ENCODE data around the gene LDLRAP1.
"Not testable (repeated sequence)": the region's sequence is repeated elsewhere in the genome, so short reads cannot be mapped to it uniquely, and the experiment has no call there.

LDLRAP1 gene

DNA sequence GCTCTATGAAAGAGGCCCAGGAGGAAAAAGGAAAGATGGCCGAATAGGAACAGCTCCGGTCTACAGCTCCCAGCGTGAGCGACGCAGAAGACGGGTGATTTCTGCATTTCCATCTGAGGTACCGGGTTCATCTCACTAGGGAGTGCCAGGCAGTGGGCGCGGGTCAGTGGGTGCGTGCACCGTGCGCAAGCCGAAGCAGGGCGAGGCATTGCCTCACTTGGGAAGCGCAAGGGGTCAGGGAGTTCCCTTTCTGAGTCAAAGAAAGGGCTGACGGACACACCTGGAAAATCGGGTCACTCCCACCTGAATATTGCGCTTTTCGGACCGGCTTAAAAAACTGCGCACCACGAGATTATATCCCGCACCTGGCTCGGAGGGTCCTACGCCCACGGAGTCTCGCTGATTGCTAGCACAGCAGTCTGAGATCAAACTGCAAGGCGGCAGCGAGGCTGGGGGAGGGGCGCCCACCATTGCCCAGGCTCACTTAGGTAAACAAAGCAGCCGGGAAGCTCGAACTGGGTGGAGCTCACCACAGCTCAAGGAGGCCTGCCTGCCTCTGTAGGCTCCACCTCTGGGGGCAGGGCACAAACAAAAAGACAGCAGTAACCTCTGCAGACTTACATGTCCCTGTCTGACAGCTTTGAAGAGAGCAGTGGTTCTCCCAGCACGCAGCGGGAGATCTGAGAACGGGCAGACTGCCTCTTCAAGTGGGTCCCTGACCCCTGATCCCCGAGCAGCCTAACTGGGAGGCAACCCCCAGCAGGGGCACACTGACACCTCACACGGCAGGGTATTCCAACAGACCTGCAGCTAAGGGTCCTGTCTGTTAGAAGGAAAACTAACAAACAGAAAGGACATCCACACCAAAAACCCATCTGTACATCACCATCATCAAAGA is 36.6 kb upstream of the LDLRAP1 start:
- H3K27me3 ChIP-seq (ENCODE audit: control insufficient read depth in 1 of 2, insufficient read depth in 2 of 2, low read length in 2 of 2); H3K4me3 ChIP-seq (ENCODE audit: low read length in 2 of 2); H3K4me1 ChIP-seq (ENCODE audit: control insufficient read depth, insufficient read depth, low read length); H3K36me3 ChIP-seq (ENCODE audit: control insufficient read depth in 2 of 2, insufficient read depth in 2 of 2, low read length in 2 of 2); H3K9ac ChIP-seq (ENCODE audit: low read length in 2 of 2); H3K27ac ChIP-seq (ENCODE audit: low read length); H3K9me3 ChIP-seq (ENCODE audit: control insufficient read depth in 2 of 2, low read length in 2 of 2): not testable (repeated sequence)

- H3K9me3 ChIP-seq (ENCODE audit: control insufficient read depth in 2 of 2, low read length in 2 of 2), result no peaks in the 10 kb centered on the region
- H3K27me3 ChIP-seq (ENCODE audit: control insufficient read depth in 1 of 2, insufficient read depth in 2 of 2, low read length in 2 of 2), result peaks cover 0 to 2% of the 10 kb centered on the region in 2 donors
- H3K9ac ChIP-seq (ENCODE audit: low read length in 2 of 2), result no peak overlapping the region
- no peaks in the 10 kb centered on the region for H3K36me3 ChIP-seq (ENCODE audit: control insufficient read depth in 2 of 2, insufficient read depth in 2 of 2, low read length in 2 of 2)
- H3K4me1 ChIP-seq (ENCODE audit: control insufficient read depth, insufficient read depth, low read length), result no peaks in the 10 kb centered on the region
- no peak overlapping the region for H3K27ac ChIP-seq (ENCODE audit: low read length)
- H3K4me3 ChIP-seq (ENCODE audit: low read length in 2 of 2), result no peak overlapping the region
Observed at GRCh38 chr1:25513666-25514065, 29.7 kb upstream of the LDLRAP1 start.

- no peaks in the 10 kb centered on the region for H3K36me3 ChIP-seq (ENCODE audit: control insufficient read depth in 2 of 2, insufficient read depth in 2 of 2, low read length in 2 of 2)
- H3K9me3 ChIP-seq (ENCODE audit: control insufficient read depth in 2 of 2, low read length in 2 of 2), result no peaks in the 10 kb centered on the region
- H3K4me1 ChIP-seq (ENCODE audit: control insufficient read depth, insufficient read depth, low read length), result no peaks in the 10 kb centered on the region
- H3K9ac ChIP-seq (ENCODE audit: low read length in 2 of 2), result no peak overlapping the region
- no peak overlapping the region for H3K4me3 ChIP-seq (ENCODE audit: low read length in 2 of 2)
- peaks cover 0 to 2% of the 10 kb centered on the region in 2 donors for H3K27me3 ChIP-seq (ENCODE audit: control insufficient read depth in 1 of 2, insufficient read depth in 2 of 2, low read length in 2 of 2)
- H3K27ac ChIP-seq (ENCODE audit: low read length), result no peak overlapping the region
Observed at GRCh38 chr1:25515033-25515432, 28.4 kb upstream of the LDLRAP1 start.

DNA sequence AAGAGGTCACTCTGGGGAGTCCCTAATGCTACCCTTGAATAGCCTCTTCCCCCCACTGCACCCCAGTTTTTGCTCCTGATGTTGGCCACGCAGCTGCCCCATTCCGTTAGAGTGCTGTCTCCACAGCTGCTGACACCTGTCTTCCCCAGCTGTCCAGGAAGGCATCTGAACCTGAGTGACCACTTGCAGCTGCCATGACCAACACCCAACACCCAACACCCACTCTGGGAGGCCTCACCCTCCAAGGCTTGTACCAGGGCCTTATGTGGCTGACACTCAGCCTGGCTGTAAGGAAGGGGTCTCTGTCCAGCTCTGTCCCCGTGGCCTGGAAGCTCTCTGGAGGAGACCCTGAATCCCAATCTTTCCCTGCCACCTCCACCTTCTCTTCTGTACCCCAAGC is 26.7 kb upstream of the LDLRAP1 start:
- no peaks in the 10 kb centered on the region for H3K4me1 ChIP-seq (ENCODE audit: control insufficient read depth, insufficient read depth, low read length)
- no peaks in the 10 kb centered on the region for H3K9me3 ChIP-seq (ENCODE audit: control insufficient read depth in 2 of 2, low read length in 2 of 2)
- H3K27ac ChIP-seq (ENCODE audit: low read length), result no peak overlapping the region
- peaks cover 0 to 2% of the 10 kb centered on the region in 2 donors for H3K27me3 ChIP-seq (ENCODE audit: control insufficient read depth in 1 of 2, insufficient read depth in 2 of 2, low read length in 2 of 2)
- H3K4me3 ChIP-seq (ENCODE audit: low read length in 2 of 2), result no peak overlapping the region
- H3K36me3 ChIP-seq (ENCODE audit: control insufficient read depth in 2 of 2, insufficient read depth in 2 of 2, low read length in 2 of 2), result no peaks in the 10 kb centered on the region
- no peak overlapping the region for H3K9ac ChIP-seq (ENCODE audit: low read length in 2 of 2)

DNA sequence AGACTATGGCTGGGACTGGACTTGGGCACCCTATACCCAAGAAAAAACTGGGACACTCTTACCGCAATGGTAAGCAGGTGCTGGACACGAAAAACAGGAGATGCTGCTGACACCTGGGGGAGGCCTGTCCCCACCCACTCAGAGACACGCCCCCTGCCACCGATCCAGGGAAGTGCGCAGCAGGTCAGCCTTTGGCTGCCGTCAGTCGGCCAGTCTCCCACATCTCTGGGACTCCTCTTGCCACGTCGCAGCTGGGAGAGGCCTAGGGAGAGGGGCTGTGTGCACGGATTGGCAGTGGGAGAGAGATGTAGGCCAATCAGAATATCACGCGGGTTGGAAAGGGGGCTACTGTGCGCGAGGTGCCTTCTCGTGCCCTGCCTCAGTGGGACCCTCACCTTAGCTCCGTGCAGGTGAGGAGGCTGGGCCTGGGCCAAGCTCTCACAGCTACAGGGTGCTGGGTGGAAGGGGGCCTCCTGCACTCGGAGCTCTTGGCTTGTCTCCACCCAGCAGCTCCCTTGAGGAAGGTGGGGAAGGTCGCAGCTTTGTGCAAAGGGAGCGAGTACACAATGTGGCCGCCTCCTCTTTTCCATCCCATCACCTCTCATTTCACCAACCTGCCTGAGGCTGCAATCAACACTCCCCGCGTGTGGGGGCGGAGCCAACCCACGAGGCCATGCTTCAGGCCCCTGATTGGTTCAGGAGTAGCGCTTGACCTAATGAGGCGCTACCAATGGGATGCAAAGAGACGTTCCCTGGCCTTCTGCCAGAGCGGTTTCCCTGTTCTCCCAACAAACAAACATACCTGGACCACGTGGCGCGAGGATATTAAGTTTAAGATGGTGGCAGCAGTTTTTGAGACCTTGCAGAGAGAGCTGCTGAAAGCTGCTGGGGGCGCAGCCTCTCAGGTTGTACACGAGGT is 25.7 kb upstream of the LDLRAP1 start:
- no peaks in the 10 kb centered on the region for H3K9me3 ChIP-seq (ENCODE audit: control insufficient read depth in 2 of 2, low read length in 2 of 2)
- no peak overlapping the region for H3K9ac ChIP-seq (ENCODE audit: low read length in 2 of 2)
- H3K27me3 ChIP-seq (ENCODE audit: control insufficient read depth in 1 of 2, insufficient read depth in 2 of 2, low read length in 2 of 2), result peaks cover 0 to 2% of the 10 kb centered on the region in 2 donors
- H3K36me3 ChIP-seq (ENCODE audit: control insufficient read depth in 2 of 2, insufficient read depth in 2 of 2, low read length in 2 of 2), result no peaks in the 10 kb centered on the region
- no peaks in the 10 kb centered on the region for H3K4me1 ChIP-seq (ENCODE audit: control insufficient read depth, insufficient read depth, low read length)
- H3K4me3 ChIP-seq (ENCODE audit: low read length in 2 of 2), result no peak overlapping the region
- no peak overlapping the region for H3K27ac ChIP-seq (ENCODE audit: low read length)

DNA sequence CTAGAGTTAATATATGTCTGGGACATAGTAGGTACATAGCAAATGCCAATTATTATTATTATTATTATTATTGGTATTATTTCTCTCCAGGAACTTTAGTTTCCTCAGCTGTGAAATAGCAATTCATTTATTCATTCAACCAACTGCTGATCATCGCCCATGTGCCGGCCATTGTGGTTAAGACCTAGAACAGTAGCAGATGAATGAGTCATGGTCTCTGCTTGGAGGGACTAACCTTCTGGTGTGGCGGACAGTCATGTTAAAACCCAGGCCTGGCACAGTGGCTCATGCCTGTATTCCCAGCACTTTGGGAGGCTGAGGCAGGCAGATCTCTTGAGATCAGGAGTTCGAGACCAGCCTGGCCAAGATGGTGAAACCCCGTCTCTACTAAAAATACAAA is 23.8 kb upstream of the LDLRAP1 start:
- Histone ChIP-seq H3K4me3 (ENCODE audit: low read length in 2 of 2) (no peak overlapping the region), H3K27ac (ENCODE audit: low read length) (no peak overlapping the region), H3K4me1 (ENCODE audit: control insufficient read depth, insufficient read depth, low read length) (no peaks in the 10 kb centered on the region), H3K9me3 (ENCODE audit: control insufficient read depth in 2 of 2, low read length in 2 of 2) (peaks cover 0 to 2% of the 10 kb centered on the region in 2 donors), H3K36me3 (ENCODE audit: control insufficient read depth in 2 of 2, insufficient read depth in 2 of 2, low read length in 2 of 2) (no peaks in the 10 kb centered on the region), H3K27me3 (ENCODE audit: control insufficient read depth in 1 of 2, insufficient read depth in 2 of 2, low read length in 2 of 2) (peaks cover 0 to 4% of the 10 kb centered on the region in 2 donors), H3K9ac (ENCODE audit: low read length in 2 of 2) (no peak overlapping the region)

DNA sequence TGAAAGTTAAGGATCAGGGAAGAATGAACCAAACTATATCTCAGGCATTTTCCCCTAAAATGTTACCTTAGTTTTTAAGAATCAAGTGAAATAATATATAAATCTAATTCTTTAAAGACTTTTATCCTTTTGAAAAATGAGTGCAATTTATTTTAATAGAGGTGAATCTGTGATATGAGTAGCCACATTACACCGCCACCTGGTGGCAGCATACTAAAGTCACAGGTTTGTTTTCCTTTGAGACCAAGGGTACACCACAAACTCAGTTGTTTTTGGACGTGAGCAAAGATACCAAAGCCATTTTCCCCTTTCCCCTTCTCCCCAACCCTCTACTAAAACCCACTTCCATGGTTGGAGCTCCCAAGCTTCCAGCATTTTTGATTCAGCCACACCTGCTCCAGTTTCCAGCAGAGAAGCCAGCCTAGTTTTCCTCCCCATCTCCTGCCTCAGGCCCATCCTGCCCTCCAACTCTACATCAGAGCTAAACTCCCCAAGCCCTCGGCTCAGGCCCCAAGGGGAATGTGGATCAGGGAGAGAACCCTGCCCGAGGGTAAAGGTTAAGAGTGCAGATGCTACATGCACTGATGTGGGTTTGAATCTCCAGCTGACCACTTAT is 22.9 kb upstream of the LDLRAP1 start:
- Histone ChIP-seq H3K4me3 (ENCODE audit: low read length in 2 of 2) (no peak overlapping the region), H3K27me3 (ENCODE audit: control insufficient read depth in 1 of 2, insufficient read depth in 2 of 2, low read length in 2 of 2) (peaks cover 0 to 4% of the 10 kb centered on the region in 2 donors), H3K9me3 (ENCODE audit: control insufficient read depth in 2 of 2, low read length in 2 of 2) (peaks cover 2 to 6% of the 10 kb centered on the region in 2 donors), H3K36me3 (ENCODE audit: control insufficient read depth in 2 of 2, insufficient read depth in 2 of 2, low read length in 2 of 2) (no peaks in the 10 kb centered on the region), H3K27ac (ENCODE audit: low read length) (no peak overlapping the region), H3K4me1 (ENCODE audit: control insufficient read depth, insufficient read depth, low read length) (no peaks in the 10 kb centered on the region), H3K9ac (ENCODE audit: low read length in 2 of 2) (peak overlapping the region in 1 of 2 donors; percentile 13)

GRCh38 chr1:25522031-25522655 is 21.3 kb upstream of the LDLRAP1 start:
- H3K27me3 ChIP-seq (ENCODE audit: control insufficient read depth in 1 of 2, insufficient read depth in 2 of 2, low read length in 2 of 2), result peaks cover 0 to 2% of the 10 kb centered on the region in 2 donors
- H3K4me3 ChIP-seq (ENCODE audit: low read length in 2 of 2), result no peak overlapping the region
- H3K4me1 ChIP-seq (ENCODE audit: control insufficient read depth, insufficient read depth, low read length), result no peaks in the 10 kb centered on the region
- H3K9ac ChIP-seq (ENCODE audit: low read length in 2 of 2), result no peak overlapping the region
- H3K27ac ChIP-seq (ENCODE audit: low read length), result no peak overlapping the region
- H3K9me3 ChIP-seq (ENCODE audit: control insufficient read depth in 2 of 2, low read length in 2 of 2), result peaks cover 6% of the 10 kb centered on the region in 2 donors
- no peaks in the 10 kb centered on the region for H3K36me3 ChIP-seq (ENCODE audit: control insufficient read depth in 2 of 2, insufficient read depth in 2 of 2, low read length in 2 of 2)

DNA sequence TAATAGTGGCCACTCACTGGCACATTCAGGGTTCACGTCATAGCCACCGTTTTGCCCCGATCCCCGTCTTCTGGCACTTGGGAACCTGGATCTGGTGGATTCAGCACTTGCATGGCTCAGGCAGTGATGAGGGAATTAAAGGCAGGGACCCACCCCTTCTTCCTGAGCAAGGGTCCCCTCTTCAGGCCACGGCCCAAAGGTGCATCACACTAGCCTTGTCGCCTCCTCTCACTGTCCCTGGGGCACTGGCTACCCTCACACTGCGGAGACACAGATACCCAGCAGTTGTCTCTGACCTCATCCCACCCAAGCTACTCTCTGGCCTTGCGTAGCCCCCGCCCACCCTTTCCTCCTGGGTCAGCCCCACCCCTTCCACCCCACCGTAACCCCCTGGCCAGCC is 19.9 kb upstream of the LDLRAP1 start:
- H3K36me3 ChIP-seq (ENCODE audit: control insufficient read depth in 2 of 2, insufficient read depth in 2 of 2, low read length in 2 of 2), result no peaks in the 10 kb centered on the region
- H3K27me3 ChIP-seq (ENCODE audit: control insufficient read depth in 1 of 2, insufficient read depth in 2 of 2, low read length in 2 of 2), result peaks cover 0 to 2% of the 10 kb centered on the region in 2 donors
- H3K4me3 ChIP-seq (ENCODE audit: low read length in 2 of 2), result no peak overlapping the region
- no peak overlapping the region for H3K9ac ChIP-seq (ENCODE audit: low read length in 2 of 2)
- no peak overlapping the region for H3K27ac ChIP-seq (ENCODE audit: low read length)
- no peaks in the 10 kb centered on the region for H3K4me1 ChIP-seq (ENCODE audit: control insufficient read depth, insufficient read depth, low read length)
- H3K9me3 ChIP-seq (ENCODE audit: control insufficient read depth in 2 of 2, low read length in 2 of 2), result peaks cover 6% of the 10 kb centered on the region in 2 donors
